Naive B cell (primary cell): ENCODE results near the gene MGLL. TPM values are rescaled to one million over a fixed set of nuclear protein-coding genes. Genes with fewer than 3 reads are reported as not detected.

ENCODE experiments used
- ATAC-seq, 2 donors: fragments of 150-1000 bp; cut with Tn5 transposase; 2 replicates each; pipeline ENCODE4 v1.10.0; 2021; ENCODE audit warnings: low read depth in 2 of 2, mild to moderate bottlenecking in 2 of 2, moderate library complexity in 2 of 2
- DNase-seq: peaks from one replicate; pipeline ENCODE4 v3.0.0; 2022
- H3K27ac Mint-ChIP-seq, 6 donors: one replicate each; pipeline ENCODE4 v1.8.0; 2020 to 2022; ENCODE audit warnings: mild to moderate bottlenecking in 6 of 6, mixed read lengths in 6 of 6, moderate library complexity in 5 of 6, inconsistent platforms in 2 of 6
- H3K27me3 Mint-ChIP-seq, 3 donors: one replicate each; pipeline ENCODE4 v1.8.0; 2021 to 2022; ENCODE audit warnings: mixed read lengths in 3 of 3, mild to moderate bottlenecking in 1 of 3
- H3K36me3 Mint-ChIP-seq, 2 donors: one replicate each; pipeline ENCODE4 v1.8.0; 2020 to 2022; ENCODE audit warnings: mixed read lengths in 2 of 2, inconsistent platforms in 1 of 2, mild to moderate bottlenecking in 1 of 2
- H3K4me1 Mint-ChIP-seq, 3 donors: one replicate each; pipeline ENCODE4 v1.8.0; 2020 to 2022; ENCODE audit warnings: mixed read lengths in 3 of 3, inconsistent platforms in 1 of 3, mild to moderate bottlenecking in 1 of 3, moderate library complexity in 1 of 3
- H3K4me3 Mint-ChIP-seq, 8 donors: one replicate each; pipeline ENCODE4 v1.8.0; 2020 to 2022; ENCODE audit warnings: mild to moderate bottlenecking in 8 of 8, mixed read lengths in 8 of 8, moderate library complexity in 8 of 8, inconsistent platforms in 2 of 8
- H3K9me3 Mint-ChIP-seq, 7 donors: one replicate each; pipeline ENCODE4 v1.8.0; 2020 to 2022; ENCODE audit warnings: mixed read lengths in 7 of 7, mild to moderate bottlenecking in 5 of 7, inconsistent platforms in 2 of 7, moderate library complexity in 1 of 7
- polyA plus RNA-seq, 6 donors: library from polyadenylated mRNA; unstranded; fragments of 300-500 nt; fragmentation: Illumina TruSeq; gene quantifications; one replicate each; pipeline ENCODE4 v1.2.3, GENCODE V29; 2021; ENCODE audit warnings: low read depth in 6 of 6

MGLL gene
- polyA plus RNA-seq, 6 donors from 2014 or later, result 0.40 to 3.6 (median 1.3) TPM; not detected in 1

- Mint-ChIP-seq H3K4me3 (no peak overlapping the region), H3K9me3 (no peaks in the 10 kb centered on the region), H3K36me3 (no peaks in the 10 kb centered on the region), H3K4me1 (peaks cover 32 to 42% (median 35%) of the 10 kb centered on the region in 3 donors), H3K27me3 (peaks cover 0 to 3% (median 0%) of the 10 kb centered on the region in 3 donors), H3K27ac (peak overlapping the region in 2 of 6 donors; percentile 37 to 63)
- ATAC-seq (no peak), DNase-seq (no peak)
Measured at GRCh38 chr3:127731546-127732289, 90.6 kb downstream of the MGLL start.

DNA sequence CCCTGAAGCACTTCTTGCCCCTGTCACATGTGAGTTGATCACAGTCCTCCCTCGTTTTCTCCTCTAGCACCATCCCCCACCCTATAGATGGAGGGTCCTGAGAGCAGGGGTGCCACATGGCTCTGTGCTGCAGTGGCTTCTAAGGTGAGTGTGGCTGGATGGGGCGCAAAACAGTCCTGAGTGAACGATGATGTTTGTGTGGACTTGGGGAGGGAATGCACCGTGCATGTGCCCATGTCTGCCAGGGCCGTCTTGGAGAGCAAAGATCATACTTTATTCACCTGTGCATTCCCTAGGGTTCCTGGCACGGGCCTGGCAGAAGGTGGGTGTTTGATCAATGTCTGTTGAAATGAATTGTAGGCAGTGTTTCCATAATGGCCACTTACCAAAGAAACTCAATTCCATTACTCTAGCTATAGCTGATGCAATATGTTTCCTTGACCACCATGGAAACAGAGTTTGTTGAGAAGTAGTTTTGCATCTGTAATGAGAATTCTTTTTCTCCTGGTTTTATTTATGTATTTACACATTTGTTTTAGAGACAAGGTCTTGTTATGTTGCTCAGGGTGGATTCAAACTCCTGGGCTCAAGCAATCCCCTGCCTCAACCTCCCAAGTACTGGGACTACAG lies 91.5 kb downstream of the MGLL start:
- ATAC-seq, result no peak
- Mint-ChIP-seq H3K4me1 (peaks cover 25 to 37% (median 27%) of the 10 kb centered on the region in 3 donors), H3K4me3 (no peak overlapping the region), H3K27me3 (peaks cover 0 to 3% (median 0%) of the 10 kb centered on the region in 3 donors), H3K27ac (peak overlapping the region in 1 of 6 donors; percentile 30), H3K9me3 (no peaks in the 10 kb centered on the region), H3K36me3 (no peaks in the 10 kb centered on the region)
- DNase-seq, result no peak

DNA sequence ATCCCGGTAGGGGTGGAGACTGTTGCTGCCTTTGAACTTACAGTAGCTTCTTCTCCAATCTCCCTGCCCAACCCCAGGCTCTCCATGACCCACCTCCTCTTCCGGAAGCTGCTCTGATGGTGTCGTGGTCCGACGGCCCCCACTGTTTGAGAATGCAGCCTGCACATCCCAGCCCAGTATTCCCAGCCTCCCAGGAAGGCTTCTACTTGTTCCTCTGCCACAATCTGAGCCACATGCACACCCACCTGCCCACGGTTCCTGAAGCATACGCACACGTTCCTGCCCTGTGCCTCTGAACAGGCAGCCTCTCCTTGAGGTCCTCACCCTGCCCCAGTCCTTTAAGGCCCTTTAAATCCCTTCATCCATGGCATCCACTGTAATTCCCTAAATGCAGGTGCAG lies 92.1 kb downstream of the MGLL start:
- peaks cover 0 to 3% (median 0%) of the 10 kb centered on the region in 3 donors for H3K27me3 Mint-ChIP-seq
- ATAC-seq, result no peak

DNA sequence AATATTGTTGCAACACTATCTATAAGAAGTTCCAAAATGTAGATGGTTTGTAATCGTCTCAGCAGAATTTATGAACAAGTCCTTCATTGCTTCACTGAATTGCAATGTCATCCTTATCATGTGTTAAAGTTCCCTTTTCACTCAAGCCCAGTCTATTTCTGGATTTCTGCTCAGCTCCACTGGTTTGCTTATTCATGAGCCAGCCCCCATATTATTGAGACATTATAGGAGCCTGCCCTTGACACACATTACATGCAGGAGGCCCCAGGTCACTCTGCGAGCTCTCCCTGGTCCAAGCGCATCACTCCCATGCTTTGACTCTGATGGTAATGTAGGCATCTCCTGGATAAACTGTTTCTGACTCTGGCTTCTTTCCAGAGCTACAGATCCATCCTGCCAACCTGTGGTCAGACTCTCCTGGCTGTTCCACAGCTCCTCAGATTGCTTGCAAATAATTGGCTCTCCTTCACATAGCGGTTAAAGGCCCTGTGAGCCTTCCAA lies 92.7 kb downstream of the MGLL start:
- no peak for DNase-seq
- H3K36me3 Mint-ChIP-seq, result no peaks in the 10 kb centered on the region
- ATAC-seq, result no peak
- peaks cover 14 to 28% (median 15%) of the 10 kb centered on the region in 3 donors for H3K4me1 Mint-ChIP-seq
- H3K27me3 Mint-ChIP-seq, result peaks cover 0 to 3% (median 0%) of the 10 kb centered on the region in 3 donors
- no peaks in the 10 kb centered on the region for H3K9me3 Mint-ChIP-seq
- H3K27ac Mint-ChIP-seq, result peak overlapping the region in 1 of 6 donors; percentile 6
- H3K4me3 Mint-ChIP-seq, result no peak overlapping the region

More for the DNA sequence above, 92.1 kb downstream of the MGLL start:
- Mint-ChIP-seq H3K9me3 (no peaks in the 10 kb centered on the region), H3K4me1 (peaks cover 19 to 33% (median 21%) of the 10 kb centered on the region in 3 donors), H3K27ac (peak overlapping the region in 1 of 6 donors; percentile 52), H3K36me3 (no peaks in the 10 kb centered on the region), H3K4me3 (no peak overlapping the region)
- DNase-seq, result no peak

DNA sequence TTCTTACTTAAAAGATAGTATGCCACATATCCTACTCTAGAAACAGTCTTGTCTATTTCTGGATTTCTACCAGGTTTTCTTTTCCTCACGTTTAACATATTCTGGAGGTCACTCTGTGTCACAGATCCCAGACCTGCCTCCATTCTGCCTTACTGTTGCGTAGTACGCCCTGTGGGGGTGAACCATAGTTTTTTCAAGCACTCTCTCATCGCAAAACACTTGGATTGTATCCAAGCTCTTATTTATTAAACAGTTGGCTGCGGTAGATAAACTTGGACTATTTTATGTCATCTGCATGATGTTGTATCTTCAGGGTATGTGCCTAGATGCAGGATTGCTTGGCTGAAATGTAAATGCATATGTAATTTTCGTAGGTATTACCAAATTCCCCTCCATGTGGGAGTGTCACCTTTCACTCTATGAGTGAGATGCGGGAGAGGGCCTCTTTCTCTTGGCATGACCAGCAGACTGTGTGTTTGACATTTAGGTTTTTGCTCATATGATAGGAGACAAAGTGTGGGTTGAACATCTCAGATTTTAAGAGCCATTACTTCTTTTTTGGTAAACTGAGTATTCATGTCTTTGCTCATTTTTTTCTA lies 93.8 kb downstream of the MGLL start:
- peaks cover 10 to 21% (median 11%) of the 10 kb centered on the region in 3 donors for H3K4me1 Mint-ChIP-seq
- peaks cover 0 to 3% (median 0%) of the 10 kb centered on the region in 3 donors for H3K27me3 Mint-ChIP-seq
- H3K27ac Mint-ChIP-seq, result peak overlapping the region in 2 of 6 donors; percentile 8 to 54
- H3K4me3 Mint-ChIP-seq, result no peak overlapping the region
- peaks cover 0 to 1% (median 0%) of the 10 kb centered on the region in 7 donors for H3K9me3 Mint-ChIP-seq
- DNase-seq (no peak), ATAC-seq (no peak)
- H3K36me3 Mint-ChIP-seq, result peaks cover 0 to 8% of the 10 kb centered on the region in 2 donors

DNA sequence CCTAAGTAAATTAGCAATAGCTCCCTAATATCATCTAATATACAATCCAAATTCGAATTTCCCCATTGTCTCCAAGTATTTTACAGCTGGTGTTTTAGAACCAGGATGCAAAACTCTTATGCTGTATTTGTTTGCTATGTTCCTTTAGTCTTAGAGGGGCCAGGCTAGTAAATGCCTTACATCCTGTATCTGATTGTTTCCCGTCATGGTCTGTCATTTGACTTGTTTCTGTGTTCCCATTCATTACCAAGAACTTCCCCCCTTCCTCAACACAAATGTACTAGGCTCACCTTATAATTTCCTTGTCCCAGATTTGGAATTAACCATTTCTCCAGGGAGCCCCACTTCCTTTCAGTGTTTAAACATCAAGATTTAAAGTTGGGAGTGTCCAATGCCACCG lies 95.4 kb downstream of the MGLL start:
- Mint-ChIP-seq H3K27ac (no peak overlapping the region), H3K36me3 (peaks cover 0 to 8% of the 10 kb centered on the region in 2 donors), H3K4me1 (peaks cover 3 to 16% (median 6%) of the 10 kb centered on the region in 3 donors), H3K9me3 (peaks cover 0 to 1% (median 0%) of the 10 kb centered on the region in 7 donors), H3K4me3 (no peak overlapping the region), H3K27me3 (peaks cover 0 to 3% (median 0%) of the 10 kb centered on the region in 3 donors)
- DNase-seq (no peak), ATAC-seq (no peak)

- Mint-ChIP-seq H3K4me1 (peaks cover 0 to 6% (median 1%) of the 10 kb centered on the region in 3 donors), H3K27ac (no peak overlapping the region), H3K4me3 (no peak overlapping the region), H3K9me3 (peaks cover 0 to 1% (median 0%) of the 10 kb centered on the region in 7 donors), H3K27me3 (no peaks in the 10 kb centered on the region), H3K36me3 (peaks cover 0 to 8% of the 10 kb centered on the region in 2 donors)
- no peak for DNase-seq
- no peak for ATAC-seq
Measured at GRCh38 chr3:127723011-127723567, 99.2 kb downstream of the MGLL start.

DNA sequence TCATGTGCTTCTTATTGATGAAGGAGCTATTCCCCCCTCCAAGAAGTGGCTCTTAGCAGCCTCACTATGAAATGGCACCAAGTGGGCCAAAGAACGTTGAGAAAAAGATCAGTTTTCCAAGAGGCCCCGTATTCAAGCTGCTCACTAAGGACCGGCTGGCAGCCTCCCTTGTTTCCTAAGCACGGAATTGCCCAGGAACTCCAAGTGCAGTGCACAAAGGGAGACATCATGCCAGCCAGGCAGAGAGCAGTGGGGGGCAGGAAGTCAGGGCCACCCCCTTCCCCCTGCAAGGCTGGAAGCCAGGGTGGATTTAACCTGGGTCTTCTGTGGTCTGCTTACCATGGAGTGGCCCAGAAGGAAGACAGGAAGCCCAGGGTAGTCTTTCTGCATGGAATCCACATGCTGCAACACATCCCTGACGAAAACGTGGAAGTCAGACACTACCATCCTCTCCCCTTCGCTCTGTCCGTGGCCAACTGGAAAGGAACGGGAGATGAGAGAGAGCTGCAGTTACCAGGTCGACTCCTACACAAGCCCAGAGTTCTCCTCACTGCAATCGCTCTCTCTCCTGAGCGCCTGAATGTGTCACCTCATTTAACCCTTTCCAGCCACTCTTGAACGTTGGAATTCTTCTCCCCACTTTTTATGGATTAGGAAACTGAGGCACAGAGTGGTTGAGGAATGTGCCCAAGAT lies 100.1 kb downstream of the MGLL start:
- H3K4me1 Mint-ChIP-seq, result peaks cover 0 to 6% (median 1%) of the 10 kb centered on the region in 3 donors
- DNase-seq, result no peak
- peaks cover 0 to 8% of the 10 kb centered on the region in 2 donors for H3K36me3 Mint-ChIP-seq

DNA sequence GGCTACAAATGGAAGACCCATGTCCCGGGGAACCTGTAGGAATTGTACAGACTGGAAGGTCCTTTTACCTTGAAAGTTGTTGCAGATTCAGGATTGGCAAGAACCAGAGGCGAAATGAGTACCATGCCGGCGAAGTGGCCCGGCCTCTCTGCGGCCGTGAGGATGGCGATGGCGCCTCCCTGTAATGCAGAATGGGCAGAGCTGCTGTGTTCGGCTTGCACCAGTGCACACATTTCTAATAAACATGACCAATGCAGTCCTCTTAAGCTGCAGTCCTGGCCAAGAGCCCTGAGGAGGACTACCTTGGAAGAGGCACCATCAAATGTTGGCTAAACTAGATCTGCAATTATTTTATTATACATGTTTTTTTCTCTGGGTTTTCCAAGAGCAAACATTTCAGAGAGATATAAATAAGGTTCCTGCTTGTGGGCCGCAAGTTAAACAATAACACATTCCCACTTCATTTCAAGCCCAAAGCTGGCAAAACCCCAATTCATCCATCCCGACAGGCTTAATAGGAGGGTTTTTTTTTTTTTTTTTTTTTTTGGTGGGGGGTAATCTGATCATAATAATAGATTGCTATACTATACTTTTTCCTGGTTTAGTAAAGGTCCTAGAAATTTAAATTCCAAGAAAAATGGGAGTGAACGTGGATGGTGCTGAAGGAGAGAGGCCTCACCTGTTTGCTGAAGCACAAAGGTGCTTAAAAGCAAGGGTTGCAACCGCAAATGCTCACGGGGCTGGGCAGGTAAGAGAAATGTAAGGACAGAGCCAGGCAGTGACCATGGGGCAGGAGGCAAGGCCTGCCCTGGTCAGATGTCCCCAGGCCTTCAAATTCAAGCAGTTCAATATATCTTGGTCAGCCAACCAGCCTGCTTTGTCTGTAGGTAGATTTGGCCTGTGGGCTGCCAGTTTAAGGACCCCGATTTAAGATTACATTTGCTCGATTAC lies 101.1 kb downstream of the MGLL start:
- peaks cover 0 to 8% of the 10 kb centered on the region in 2 donors for H3K36me3 Mint-ChIP-seq
- DNase-seq (no peak), ATAC-seq (no peak)
- H3K4me1 Mint-ChIP-seq, result peaks cover 0 to 6% (median 1%) of the 10 kb centered on the region in 3 donors
- H3K9me3 Mint-ChIP-seq, result peaks cover 0 to 1% (median 0%) of the 10 kb centered on the region in 7 donors
- H3K4me3 Mint-ChIP-seq, result no peak overlapping the region
- H3K27ac Mint-ChIP-seq, result peak overlapping the region in 1 of 6 donors; percentile 15
- H3K27me3 Mint-ChIP-seq, result no peaks in the 10 kb centered on the region

More for the DNA sequence above, 100.1 kb downstream of the MGLL start:
- ATAC-seq, result no peak
- no peaks in the 10 kb centered on the region for H3K27me3 Mint-ChIP-seq
- peak overlapping the region in 1 of 8 donors; percentile 52 for H3K4me3 Mint-ChIP-seq
- H3K27ac Mint-ChIP-seq, result no peak overlapping the region
- H3K9me3 Mint-ChIP-seq, result peaks cover 0 to 1% (median 0%) of the 10 kb centered on the region in 7 donors

- H3K36me3 Mint-ChIP-seq, result peaks cover 0 to 8% of the 10 kb centered on the region in 2 donors
- DNase-seq, result no peak
- no peak overlapping the region for H3K27ac Mint-ChIP-seq
- no peak overlapping the region for H3K4me3 Mint-ChIP-seq
- no peaks in the 10 kb centered on the region for H3K27me3 Mint-ChIP-seq
- ATAC-seq, result no peak
- peaks cover 0 to 3% (median 0%) of the 10 kb centered on the region in 3 donors for H3K4me1 Mint-ChIP-seq
- H3K9me3 Mint-ChIP-seq, result peaks cover 0 to 1% (median 0%) of the 10 kb centered on the region in 7 donors
Measured at GRCh38 chr3:127720161-127720823, 102.0 kb downstream of the MGLL start.

GRCh38 chr3:127719369-127719768 lies 102.9 kb downstream of the MGLL start:
- DNase-seq (no peak), ATAC-seq (no peak)
- Mint-ChIP-seq H3K4me1 (peaks cover 0 to 3% (median 0%) of the 10 kb centered on the region in 3 donors), H3K4me3 (no peak overlapping the region), H3K36me3 (peaks cover 0 to 7% of the 10 kb centered on the region in 2 donors), H3K27ac (no peak overlapping the region), H3K27me3 (no peaks in the 10 kb centered on the region), H3K9me3 (peaks cover 0 to 1% (median 0%) of the 10 kb centered on the region in 7 donors)
